PC-3 (cell line): ENCODE data around the gene CDH26.

ENCODE experiments used
- CTCF ChIP-seq: fragments of 300-600 bp; sonication (generic); conservative IDR thresholded peaks from 2 replicates; pipeline ENCODE4 v1.5.1; 2017; ENCODE audit warnings: antibody characterized with exemption, low read depth, mild to moderate bottlenecking, low read length
- EZH2 ChIP-seq: fragments of 300-600 bp; sonication (generic); IDR thresholded peaks from one replicate; pipeline ENCODE4 v1.6.1; 2017; ENCODE audit warnings: antibody characterized with exemption, mild to moderate bottlenecking, low read length; ENCODE audit not compliant: unreplicated experiment

- TF ChIP-seq CTCF (no peak), EZH2 (no peak)
Measured at GRCh38 chr20:59920944-59921343, 37.3 kb upstream of the CDH26 start.
